Nucleus accumbens (tissue), 56 donors: Measurements from ENCODE around the gene ABCC3.

ENCODE experiments used
- DNase-seq, 56 donors: peaks; one replicate each; lab custom pipeline; 2025; lab: John Stamatoyannopoulos, UW

Gene ABCC3

DNA sequence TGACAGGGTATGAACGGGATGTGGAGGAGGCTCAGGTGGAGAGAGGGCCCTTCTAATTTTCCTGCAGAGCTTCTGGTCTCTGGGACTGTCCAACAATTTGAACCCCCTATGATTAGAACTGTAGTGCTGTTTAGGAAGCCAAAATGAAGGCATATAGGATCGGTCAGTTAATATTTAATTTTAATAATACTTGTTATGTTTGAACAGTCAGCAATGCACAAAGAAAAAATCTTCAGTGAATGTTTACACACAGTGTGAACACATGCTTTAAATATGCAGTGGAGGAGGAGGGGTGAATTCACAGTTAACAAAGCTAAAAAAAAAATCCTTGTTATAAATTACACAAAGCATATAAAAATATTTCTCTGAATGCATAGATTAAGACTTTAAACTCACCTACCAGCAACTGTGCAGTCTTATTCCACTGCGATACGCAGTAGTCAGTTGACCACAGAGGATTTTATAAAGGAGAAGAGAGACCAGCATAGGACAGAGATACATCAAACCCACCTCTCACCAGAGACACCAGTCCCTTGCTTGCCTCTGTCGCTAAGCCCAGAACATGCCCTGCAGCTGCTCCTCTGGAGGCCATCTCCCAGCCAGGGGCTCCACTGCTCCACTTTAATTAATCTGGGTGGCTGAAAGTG, 58.5 kb downstream of the ABCC3 start:
- no peak for DNase-seq

DNA sequence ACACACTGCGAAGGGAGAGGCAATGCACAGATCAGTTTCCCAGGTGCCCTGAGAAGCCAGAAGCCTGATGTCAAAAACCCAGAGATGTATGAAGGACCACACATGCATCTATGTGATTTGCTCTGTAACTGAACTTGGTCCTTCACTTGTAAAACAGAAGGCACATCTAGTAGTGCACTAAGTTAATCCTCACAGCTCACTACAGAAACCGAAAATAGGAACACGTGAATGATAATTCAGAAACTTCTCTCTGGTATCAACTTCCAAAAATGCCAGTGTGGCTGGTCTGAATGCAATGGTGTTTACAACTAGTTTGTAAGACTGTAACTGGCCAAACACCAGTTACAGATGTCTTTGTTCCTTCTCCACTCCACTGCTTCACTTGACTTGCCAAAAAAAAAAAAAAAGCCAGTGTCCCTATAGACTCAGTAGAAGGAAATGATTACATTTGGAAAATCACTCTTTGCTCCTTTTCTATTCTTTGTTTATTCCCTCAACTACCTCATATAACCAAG, 61.7 kb downstream of the ABCC3 start:
- no peak for DNase-seq

DNA sequence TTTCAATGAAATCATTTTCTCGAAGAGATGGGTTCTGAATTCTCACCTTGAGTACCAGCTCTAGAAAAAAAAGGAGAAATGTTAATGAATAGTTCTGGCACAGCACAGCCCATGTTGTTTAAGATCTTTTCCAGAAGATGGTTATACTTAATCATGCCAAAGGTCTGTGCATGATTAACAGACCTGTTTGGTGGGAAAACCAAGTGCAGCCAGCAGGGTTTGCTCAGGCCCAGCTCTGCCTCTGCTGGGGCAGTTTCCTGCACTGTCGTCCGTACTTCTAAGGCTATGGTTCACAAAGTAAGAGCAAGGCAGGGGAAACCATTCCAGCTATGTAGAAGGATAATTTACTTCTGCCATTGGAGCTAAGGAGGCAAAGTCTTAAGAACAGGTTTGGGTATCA, 62.4 kb downstream of the ABCC3 start:
- no peak for DNase-seq

DNA sequence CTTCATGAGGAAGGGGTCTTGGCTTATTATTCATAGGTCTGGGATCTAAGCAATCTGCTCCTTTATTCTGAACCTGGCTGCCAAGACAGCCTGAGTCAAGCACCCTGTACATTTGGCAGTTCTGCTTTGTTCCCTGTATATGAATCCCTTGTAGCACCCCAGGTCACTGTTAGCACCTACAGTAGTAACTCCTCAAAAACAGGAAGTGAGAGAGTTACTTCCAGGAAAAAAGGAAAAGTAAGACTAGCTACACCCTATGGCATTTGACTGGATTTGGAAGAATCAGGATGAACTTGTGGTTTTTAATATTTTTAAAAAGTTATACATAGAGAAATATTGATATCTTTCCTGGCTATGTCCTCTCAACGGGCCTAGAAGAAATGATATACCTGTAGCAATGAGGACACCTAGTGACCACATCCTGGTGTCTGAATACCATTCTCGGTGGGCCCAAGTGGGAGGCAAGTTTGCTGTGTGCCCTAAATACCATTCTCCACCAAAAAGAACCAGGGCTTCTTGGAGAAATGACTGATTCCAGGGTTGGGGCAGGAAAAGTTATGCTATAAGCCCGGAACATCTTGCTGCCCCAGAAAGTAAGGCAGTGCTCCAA, 63.1 kb downstream of the ABCC3 start:
- DNase-seq = no peak

DNA sequence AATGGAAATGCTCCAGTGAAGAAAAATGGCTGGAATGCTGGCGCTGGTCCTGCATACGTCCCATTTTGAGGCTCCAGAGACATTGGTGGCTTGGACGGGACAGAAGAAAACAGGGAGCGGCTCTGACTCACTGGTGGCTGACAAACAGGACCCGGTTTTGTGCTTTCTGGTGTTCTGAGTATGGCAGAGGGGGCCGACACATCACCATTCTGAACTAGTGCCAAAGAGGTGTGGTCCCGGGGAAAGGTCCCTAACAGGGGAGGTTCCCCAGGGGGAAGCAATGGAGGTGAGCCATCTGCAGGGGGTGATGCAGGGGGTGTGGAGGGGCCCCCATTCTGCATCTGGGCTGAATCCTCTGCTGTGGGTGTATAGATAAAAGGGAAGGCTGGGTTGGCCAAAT, 64.7 kb downstream of the ABCC3 start:
- DNase-seq = no peak

DNA sequence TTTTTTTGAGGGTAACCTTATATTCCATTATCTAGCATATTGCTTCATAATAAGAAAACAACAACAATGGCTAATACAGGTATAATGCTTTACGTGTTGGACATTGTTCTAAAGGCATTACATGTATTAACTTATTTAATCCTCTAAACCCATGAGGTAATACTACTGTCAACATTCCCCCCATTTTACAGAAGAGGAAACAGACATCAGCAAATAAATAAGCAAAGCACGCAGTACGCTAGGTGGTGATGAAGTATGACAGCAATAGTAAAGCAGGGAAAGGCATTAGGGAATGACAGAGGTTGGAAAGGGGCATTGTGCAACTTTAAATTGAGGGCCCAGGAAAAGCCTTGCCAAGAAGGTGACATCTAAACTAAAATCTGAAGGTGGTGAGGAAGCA, 68.5 kb downstream of the ABCC3 start:
- DNase-seq = no peak

DNA sequence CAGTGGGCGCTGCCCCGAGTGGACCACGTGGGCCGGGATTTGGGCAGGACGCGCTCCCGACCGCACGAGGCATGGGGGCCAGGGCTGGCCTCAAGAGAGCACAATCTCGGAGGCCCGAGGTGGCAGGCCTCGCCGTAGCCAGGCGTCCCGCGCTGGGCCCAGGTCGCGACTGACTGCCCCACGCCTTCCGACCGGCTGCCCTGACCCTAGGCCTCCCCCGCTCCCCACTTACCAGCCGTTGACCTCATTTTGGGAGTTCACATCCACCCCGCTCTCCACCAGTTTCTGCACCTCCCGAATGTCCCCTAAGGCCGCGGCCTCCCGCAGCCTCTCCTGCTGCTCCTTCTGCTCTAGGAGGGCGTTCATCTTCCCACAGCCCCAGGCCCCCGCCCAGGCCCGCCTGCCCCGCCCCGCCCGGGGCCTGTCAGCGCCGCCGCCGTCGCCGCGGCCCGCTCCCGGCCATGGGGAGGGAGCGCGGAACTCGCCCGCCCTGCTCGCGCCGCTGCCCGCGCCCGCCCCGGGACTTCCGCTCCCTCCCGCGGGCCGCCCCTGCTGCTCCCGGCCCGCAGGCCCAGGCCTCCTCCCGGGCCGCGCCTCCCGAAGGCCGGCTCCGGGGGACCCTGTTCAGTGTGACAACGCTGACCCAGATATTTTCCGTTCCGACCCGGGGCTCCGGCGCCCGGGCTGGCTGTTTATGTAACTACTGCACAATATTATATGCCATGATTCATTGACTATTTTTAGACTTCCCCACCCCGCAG, 72.8 kb downstream of the ABCC3 start, which contains the start of gene ANKRD40:
Gene ANKRD40 (minus strand): TSS at position 626 of the 761 bp plus-strand sequence. CDS start 260 bp downstream, at position 366.
- DNase-seq = peak in 55 of 56 donors; percentile 44 to 92 (median 81)

DNA sequence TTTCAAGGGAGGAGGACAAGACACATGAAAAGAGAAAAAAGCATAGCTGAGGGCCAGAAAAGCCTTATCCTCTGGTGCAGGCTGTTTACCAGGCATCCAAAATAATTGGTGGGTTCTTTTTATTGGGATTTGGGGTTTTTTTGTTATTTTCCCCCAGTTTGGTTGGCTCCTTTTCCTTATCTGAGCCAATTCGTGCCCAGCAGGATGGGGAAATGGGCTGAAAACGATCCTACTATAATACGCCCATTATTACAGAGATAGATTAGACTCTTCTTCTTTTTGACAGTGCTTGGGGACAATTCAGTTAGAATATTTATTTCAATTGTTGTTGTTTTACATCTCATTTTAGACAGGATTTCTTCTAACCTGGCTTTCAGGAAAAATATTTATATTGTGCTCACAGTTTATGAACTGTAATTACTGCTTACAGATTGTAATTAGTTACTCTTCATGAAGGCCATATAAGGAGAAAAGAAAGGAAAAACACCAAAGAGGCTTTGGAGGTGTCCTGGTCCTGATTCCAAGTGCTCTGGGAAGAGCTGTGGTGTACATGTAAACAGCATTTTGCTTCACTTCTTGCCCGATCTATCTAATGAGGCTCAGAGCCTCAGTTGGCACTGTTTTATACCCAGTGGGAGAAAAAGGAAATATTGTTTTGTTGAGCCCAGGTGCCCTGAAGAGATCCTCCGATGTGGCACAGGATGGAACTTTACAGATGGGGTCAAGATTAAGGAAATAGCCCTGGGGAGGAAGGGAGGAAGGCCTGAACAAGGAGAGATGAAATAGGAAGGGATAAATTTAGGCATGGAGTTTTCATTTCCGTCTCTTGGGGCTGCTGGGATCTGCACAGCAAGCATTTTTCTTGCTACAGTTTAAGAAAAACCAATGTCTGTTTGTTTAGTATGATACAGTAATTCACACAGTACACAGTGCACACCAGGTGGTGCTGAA, 73.6 kb downstream of the ABCC3 start:
- peak in 11 of 56 donors; percentile 3 to 47 (median 13) for DNase-seq

DNA sequence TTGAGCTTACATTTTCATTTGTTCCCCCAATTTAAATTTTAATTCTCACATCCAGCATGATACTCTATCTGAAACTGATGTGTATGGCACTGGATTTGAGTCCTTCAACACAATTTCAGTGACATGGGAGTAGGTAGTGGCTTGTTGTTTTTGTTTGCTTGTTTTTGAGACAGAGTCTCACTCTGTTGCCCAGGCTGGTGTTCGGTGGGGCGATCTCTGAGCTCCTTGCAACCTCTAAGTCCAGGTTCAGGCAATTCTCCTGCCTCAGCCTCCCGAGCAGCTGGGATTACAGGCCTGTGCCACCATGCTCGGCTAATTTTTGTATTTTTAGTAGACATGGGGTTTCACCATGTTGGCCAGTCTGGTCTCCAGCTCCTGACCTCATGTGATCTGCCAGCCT, 74.4 kb downstream of the ABCC3 start:
- DNase-seq = peak in 1 of 56 donors; percentile 18

DNA sequence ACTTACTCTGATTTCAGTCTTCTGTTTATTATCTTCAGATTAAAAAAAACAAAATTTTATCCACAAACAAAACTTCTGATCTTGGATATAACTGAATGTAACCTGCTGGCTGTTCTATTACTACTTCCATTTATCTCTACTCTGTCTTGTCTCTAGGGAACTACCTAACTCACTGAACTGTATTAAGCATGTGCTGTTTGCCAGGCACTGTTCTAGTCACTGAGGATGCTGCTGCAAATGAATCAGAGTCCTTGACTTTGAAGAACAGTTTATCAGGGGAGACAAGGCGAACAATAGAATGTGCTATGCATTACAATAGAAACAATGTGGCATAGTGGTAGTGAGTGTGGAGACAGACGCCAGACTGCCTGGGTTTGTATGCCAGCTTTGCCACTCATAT, 75.3 kb downstream of the ABCC3 start:
- DNase-seq = no peak

DNA sequence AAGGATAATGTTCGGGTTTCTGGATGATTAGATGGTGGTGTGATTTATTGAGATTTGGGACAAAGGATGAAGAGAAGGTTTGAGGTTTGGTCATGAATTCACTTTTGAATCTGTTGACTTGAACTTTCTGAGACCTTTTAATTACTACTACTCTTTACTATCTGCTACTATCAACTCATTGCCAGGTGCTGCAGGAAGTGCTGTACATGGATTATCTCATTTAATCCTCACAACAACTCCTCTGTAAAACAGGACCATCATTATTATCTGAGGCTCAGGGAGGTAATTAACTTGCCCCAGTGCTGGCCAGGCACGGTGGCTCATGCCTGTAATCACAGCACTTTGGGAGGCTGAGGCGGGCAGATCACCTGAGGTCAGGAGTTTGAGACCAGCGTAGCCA, 76.0 kb downstream of the ABCC3 start:
- DNase-seq = no peak

DNA sequence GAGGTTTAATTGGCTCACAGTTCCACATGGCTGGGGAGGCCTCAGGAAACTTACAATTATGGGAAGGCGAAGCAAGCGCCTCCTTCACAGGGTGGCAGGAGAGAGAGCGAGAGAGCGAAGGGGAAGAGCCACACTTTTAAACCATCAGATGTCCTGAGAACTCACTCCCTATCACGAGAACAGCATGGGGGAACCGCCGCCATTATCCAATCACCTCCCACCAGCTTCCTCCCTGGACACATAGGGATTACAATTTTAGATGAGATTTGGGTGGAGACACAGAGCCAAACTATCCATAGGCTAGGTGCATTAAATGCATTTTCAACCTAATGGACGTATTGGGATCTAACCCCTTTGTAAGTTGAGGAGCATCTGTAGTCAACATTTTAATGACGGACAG, 78.0 kb downstream of the ABCC3 start:
- no peak for DNase-seq

DNA sequence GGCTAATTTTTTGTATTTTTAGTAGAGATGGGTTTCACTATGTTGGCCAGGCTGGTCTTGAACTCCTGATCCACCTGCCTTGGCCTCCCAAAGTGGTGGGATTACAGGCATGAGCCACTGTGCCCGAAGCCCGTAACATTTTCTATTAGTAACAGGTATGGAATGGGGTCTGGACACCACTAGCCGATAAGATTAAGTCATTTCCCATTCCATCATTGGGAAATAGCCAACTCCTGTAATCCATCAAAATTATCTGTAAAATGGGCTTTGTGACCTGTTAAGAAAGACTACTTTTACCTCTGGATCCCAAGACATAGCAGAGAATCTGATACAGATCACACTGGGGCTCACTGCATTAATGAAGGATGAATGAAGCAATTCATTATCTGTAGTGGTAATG, 80.8 kb downstream of the ABCC3 start:
- DNase-seq = no peak

DNA sequence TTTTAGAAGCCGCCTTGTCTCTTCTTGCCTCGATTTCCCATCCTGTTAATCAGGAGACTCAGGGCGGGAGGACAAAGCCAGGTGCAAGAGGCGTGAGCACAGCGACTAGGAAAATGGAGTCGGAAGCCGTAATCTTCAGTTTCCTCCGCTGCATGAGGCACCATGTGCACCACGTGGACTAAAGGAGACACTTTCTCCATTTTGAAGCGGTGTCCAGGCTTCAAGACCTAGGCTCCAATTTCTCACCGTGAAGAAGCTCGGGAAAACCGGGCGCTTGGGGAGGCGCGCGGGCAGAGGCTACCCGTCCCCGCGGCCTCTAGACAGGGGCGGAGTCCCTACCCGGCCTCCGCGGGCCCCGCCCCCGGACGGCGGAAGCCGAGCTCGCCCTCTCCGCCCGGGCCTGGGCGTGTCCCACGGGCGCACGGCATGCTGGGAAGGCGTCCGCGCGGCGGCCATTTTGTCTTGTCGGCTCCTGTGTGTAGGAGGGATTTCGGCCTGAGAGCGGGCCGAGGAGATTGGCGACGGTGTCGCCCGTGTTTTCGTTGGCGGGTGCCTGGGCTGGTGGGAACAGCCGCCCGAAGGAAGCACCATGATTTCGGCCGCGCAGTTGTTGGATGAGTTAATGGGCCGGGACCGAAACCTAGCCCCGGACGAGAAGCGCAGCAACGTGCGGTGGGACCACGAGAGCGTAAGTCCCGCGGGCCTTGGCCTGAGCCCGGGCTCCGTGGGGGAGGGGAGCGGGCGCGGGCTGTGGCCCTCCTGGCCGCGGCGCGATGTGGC, 84.7 kb downstream of the ABCC3 start, which contains the start of gene LUC7L3:
Gene LUC7L3 (plus strand): TSS at position 460 of the 780 bp plus-strand sequence. CDS start 130 bp downstream, at position 590.
- peak in 55 of 56 donors; percentile 47 to 96 (median 89) for DNase-seq

DNA sequence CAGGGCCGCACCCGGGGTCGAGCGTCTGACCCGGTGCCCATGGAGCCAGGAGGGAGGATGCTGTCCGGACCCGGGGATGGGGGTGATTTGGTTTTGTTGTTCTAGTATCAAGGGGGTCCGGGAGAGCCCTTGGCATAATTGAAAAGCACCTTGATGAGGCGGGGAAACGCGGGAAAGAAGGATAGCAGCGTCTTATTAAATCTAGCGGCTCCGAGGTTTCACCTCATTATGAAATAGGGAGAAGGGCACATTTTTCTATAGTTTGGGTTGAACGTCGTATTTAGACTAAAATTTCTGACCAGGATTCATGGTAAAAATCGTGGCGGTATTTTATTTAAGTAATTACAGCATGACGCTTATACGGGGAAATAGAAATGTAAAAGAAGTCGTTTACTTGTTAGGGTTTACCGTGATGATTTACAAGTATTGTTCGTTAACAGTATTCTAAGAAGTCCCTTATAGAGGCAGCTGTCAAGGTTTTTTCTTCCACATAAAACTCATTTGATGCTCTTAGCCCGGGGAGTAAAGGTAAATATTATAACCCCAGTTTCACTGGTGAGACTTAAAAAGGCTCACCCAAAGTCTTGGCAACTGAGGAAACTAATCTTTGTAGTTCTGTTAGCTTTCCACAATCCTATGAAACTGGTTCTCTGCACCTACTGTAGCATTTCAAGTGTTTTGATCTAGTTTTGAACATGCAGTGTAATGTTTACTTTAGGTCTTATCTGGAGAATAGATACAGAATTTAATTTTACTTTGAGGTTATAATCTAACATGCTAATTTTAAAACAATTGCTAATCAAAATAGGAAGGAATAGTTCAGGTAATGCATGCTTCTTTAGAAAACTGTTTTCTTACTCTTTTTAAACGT, 85.5 kb downstream of the ABCC3 start:
- peak in 1 of 56 donors; percentile 71 for DNase-seq

DNA sequence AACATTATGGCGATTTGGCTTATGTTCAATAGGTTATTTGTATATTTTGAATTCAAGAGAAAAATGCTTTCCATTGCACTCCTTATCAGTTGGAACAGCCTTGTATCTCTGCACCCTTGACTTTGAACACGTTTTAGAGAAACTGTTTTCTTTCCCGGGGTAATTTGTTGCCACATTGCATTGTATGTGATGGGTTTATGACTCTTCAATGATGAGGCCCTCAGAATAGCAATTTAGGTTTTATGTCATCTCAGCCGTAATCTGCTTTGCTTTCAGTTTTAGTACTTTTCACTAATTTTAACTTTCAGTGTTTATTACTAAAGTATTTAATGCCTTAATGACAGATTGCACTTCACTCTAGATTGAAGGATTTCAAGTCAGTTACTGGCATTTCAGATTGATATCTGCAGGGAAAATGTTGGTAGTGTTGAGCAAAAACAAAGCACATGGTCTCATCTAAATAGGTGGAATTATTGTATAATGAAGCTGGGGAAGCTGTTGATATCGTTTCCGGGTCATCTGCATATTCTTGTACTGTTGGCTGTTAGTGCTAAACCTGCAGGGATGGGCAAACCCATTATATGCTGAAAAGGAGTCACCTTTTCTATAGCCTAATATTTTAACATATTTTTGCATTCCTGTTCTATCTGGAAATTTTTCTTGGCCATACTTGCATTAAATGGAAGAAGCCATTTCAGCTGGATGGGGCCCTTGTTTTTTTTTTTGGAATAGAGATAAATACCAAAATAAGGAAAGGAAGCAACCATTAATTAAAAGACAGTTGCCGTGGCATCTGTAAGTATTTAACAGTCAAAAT, 86.7 kb downstream of the ABCC3 start:
- DNase-seq = no peak

DNA sequence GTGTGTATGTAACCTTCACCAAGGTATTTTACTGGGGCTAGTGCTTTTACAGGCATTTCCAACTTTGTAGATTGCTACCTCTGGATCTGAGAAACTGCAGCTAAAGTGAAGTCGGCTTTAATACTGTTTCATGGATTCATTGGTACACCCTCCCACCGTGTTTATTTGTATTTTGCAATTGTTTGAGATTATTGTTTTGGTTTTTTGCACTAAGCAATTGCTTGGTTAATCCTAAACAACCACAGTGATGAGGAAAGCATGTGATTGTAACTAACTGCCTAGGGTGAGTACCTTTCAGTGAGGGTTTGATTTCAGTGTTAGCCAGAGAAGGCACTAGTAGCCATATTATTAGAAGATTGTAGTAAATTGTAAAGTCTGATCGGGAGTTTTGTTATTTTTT, 88.1 kb downstream of the ABCC3 start:
- DNase-seq = no peak
